WTC11 (cell line): ENCODE measurements around the gene KMT2D. TPM values are rescaled to one million over a fixed set of nuclear protein-coding genes. Genes with fewer than 3 reads are reported as not detected.

Source experiments
- ATAC-seq: fragments of 200-7000 bp; cut with Tn5 transposase; 2 replicates; pipeline ENCODE4 v1.10.0; 2021; ENCODE audit warnings: mild to moderate bottlenecking, moderate library complexity
- CTCF ChIA-PET: fragments of 300-600 bp; sonication (Branson Sonifier 250); formaldehyde crosslinking; loops from one replicate; lab custom pipeline; 2021; ENCODE audit warnings: antibody characterized with exemption; lab: Charles Lee
- POLR2A ChIA-PET: fragments of 350-600 bp; sonication (Branson Sonifier 250); formaldehyde crosslinking; loops from one replicate; lab custom pipeline; 2021; ENCODE audit warnings: antibody characterized with exemption; lab: Charles Lee
- DNase-seq: peaks from one replicate; pipeline ENCODE4 v3.0.0; 2021; ENCODE audit warnings: low spot score
- H3K27ac Mint-ChIP-seq: 2 replicates; pipeline ENCODE4 v1.8.0; 2021; ENCODE audit warnings: mixed read lengths
- H3K27me3 Mint-ChIP-seq: 2 replicates; pipeline ENCODE4 v1.8.0; 2021; ENCODE audit warnings: low read depth, mild to moderate bottlenecking, moderate library complexity, mixed read lengths
- H3K36me3 Mint-ChIP-seq: 2 replicates; pipeline ENCODE4 v1.8.0; 2021; ENCODE audit warnings: mixed read lengths
- H3K4me1 Mint-ChIP-seq: 2 replicates; pipeline ENCODE4 v1.8.0; 2022; ENCODE audit warnings: mixed read lengths
- H3K4me3 Mint-ChIP-seq: 2 replicates; pipeline ENCODE4 v1.8.0; 2021; ENCODE audit warnings: mild to moderate bottlenecking, moderate library complexity, mixed read lengths
- H3K9me3 Mint-ChIP-seq: 2 replicates; pipeline ENCODE4 v1.8.0; 2021; ENCODE audit warnings: mixed read lengths
- ATF2 ChIP-seq: sonication (generic); formaldehyde crosslinking; IDR thresholded peaks from 2 replicates; pipeline ENCODE4 v1.8.1; 2022; ENCODE audit warnings: low read depth, missing genetic modification reagents, borderline replicate concordance
- ATF3 ChIP-seq: sonication (generic); formaldehyde crosslinking; conservative IDR thresholded peaks from 2 replicates; pipeline ENCODE4 v1.8.1; 2022; ENCODE audit warnings: mild to moderate bottlenecking, missing genetic modification reagents
- CREM ChIP-seq: sonication (generic); formaldehyde crosslinking; IDR thresholded peaks from 2 replicates; pipeline ENCODE4 v1.8.1; 2022; ENCODE audit warnings: mild to moderate bottlenecking, missing genetic modification reagents, moderate library complexity
- CTCF ChIP-seq: fragments of 200-600 bp; IDR thresholded peaks from 2 replicates; pipeline ENCODE4 v1.8.0; 2022; ENCODE audit warnings: antibody characterized with exemption
- E2F5 ChIP-seq: sonication (generic); formaldehyde crosslinking; IDR thresholded peaks from 2 replicates; pipeline ENCODE4 v1.8.1; 2022; ENCODE audit warnings: mild to moderate bottlenecking, moderate library complexity, missing genetic modification reagents
- ELF4 ChIP-seq: sonication (generic); formaldehyde crosslinking; IDR thresholded peaks from 2 replicates; pipeline ENCODE4 v1.8.1; 2022; ENCODE audit warnings: low read depth, mild to moderate bottlenecking, moderate library complexity, missing genetic modification reagents
- ETV6 ChIP-seq: sonication (generic); formaldehyde crosslinking; IDR thresholded peaks from 2 replicates; pipeline ENCODE4 v1.8.1; 2022; ENCODE audit warnings: mild to moderate bottlenecking, missing genetic modification reagents
- FOXP4 ChIP-seq: sonication (generic); formaldehyde crosslinking; IDR thresholded peaks from 2 replicates; pipeline ENCODE4 v1.8.0; 2022; ENCODE audit warnings: mild to moderate bottlenecking, missing genetic modification reagents
- IRF1 ChIP-seq: sonication (generic); formaldehyde crosslinking; IDR thresholded peaks from 2 replicates; pipeline ENCODE4 v1.8.0; 2023; ENCODE audit warnings: missing genetic modification reagents
- KAT7 ChIP-seq: sonication (generic); formaldehyde crosslinking; IDR thresholded peaks from 2 replicates; pipeline ENCODE4 v1.8.1; 2023; ENCODE audit warnings: missing genetic modification reagents, mild to moderate bottlenecking, borderline replicate concordance
- NFATC4 ChIP-seq: fragments of 250-450 bp; sonication (Bioruptor Pico); IDR thresholded peaks from 2 replicates; pipeline ENCODE4 v1.9.0; 2021; ENCODE audit warnings: mild to moderate bottlenecking
- NFYB ChIP-seq: sonication (generic); formaldehyde crosslinking; conservative IDR thresholded peaks from 2 replicates; pipeline ENCODE4 v1.8.0; 2022; ENCODE audit warnings: low read depth, missing genetic modification reagents
- RORB ChIP-seq: fragments of 250-450 bp; sonication (Bioruptor Pico); IDR thresholded peaks from 2 replicates; pipeline ENCODE4 v1.9.0; 2021; ENCODE audit warnings: mild to moderate bottlenecking
- STAT6 ChIP-seq: sonication (generic); formaldehyde crosslinking; conservative IDR thresholded peaks from 2 replicates; pipeline ENCODE4 v1.8.1; 2023; ENCODE audit warnings: mild to moderate bottlenecking, low read depth, missing genetic modification reagents, moderate library complexity
- TEAD1 ChIP-seq: sonication (generic); formaldehyde crosslinking; IDR thresholded peaks from 2 replicates; pipeline ENCODE4 v1.8.0; 2022; ENCODE audit warnings: mild to moderate bottlenecking, missing genetic modification reagents
- ZNF121 ChIP-seq: sonication (generic); formaldehyde crosslinking; IDR thresholded peaks from 2 replicates; pipeline ENCODE4 v1.8.0; 2023; ENCODE audit warnings: missing genetic modification reagents
- ZNF263 ChIP-seq: sonication (generic); formaldehyde crosslinking; IDR thresholded peaks from 2 replicates; pipeline ENCODE4 v1.8.1; 2022; ENCODE audit warnings: low read depth, mild to moderate bottlenecking, moderate library complexity, missing genetic modification reagents
- ZNF317 ChIP-seq: sonication (generic); formaldehyde crosslinking; IDR thresholded peaks from 2 replicates; pipeline ENCODE4 v1.8.1; 2023; ENCODE audit warnings: low read depth, mild to moderate bottlenecking, moderate library complexity, missing genetic modification reagents, borderline replicate concordance
- ZNF416 ChIP-seq: fragments of 250-450 bp; sonication (Bioruptor Pico); IDR thresholded peaks from 2 replicates; pipeline ENCODE4 v1.9.0; 2021; ENCODE audit warnings: mild to moderate bottlenecking, inconsistent platforms
- total RNA-seq: library from RNA; stranded (reverse); gene quantifications from 3 replicates; pipeline ENCODE4 v1.2.3, GENCODE V29; 2021

KMT2D gene
- total RNA-seq, 1 experiment from 2014 or later: 101 TPM

- ChIA-PET CTCF (interaction anchor here (0.6 to 14.5 kb wide), 30 partner anchors 11 to 244 kb away, joined by 3 to 216 read pairs (median 4); partner anchors contain the start of genes LMBR1L, PRPH, RHEBL1 and TROAP), POLR2A (interaction anchor here (0.7 to 1.2 kb wide), 4 partner anchors 22 to 43 kb away, joined by 3 to 4 read pairs (median 4); partner anchors contain the start of gene TUBA1B)
- no peak overlapping the region for H3K4me3 Mint-ChIP-seq
Measured at GRCh38 chr12:49098703-49099102, 38.1 kb upstream of the KMT2D start.

GRCh38 chr12:49098035-49098451 lies 37.4 kb upstream of the KMT2D start:
- Mint-ChIP-seq H3K36me3 (peaks cover 29% of the 10 kb centered on the region), H3K9me3 (no peaks in the 10 kb centered on the region), H3K27me3 (peaks cover 29% of the 10 kb centered on the region), H3K27ac (no peak overlapping the region), H3K4me3 (no peak overlapping the region), H3K4me1 (peaks cover 21% of the 10 kb centered on the region)
- ChIA-PET POLR2A (interaction anchor here (1.0 kb wide), 2 partner anchors 23 to 34 kb away, joined by 3 to 4 read pairs; no protein-coding TSS in a partner anchor), CTCF (interaction anchor here (0.6 to 14.5 kb wide), 28 partner anchors 11 to 245 kb away, joined by 3 to 216 read pairs (median 4); partner anchors contain the start of genes LMBR1L, PRPH, RHEBL1 and TROAP)
- TF ChIP-seq CTCF: peak; percentile 92
- TF ChIP-seq ATF3 (CRISPR knock-in tag): no peak
- DNase-seq (peak; percentile 87), ATAC-seq (peak; percentile 73)

More at GRCh38 chr12:49098703-49099102, 38.1 kb upstream of the KMT2D start:
- DNase-seq: no peak
- Mint-ChIP-seq H3K27me3 (peaks cover 22% of the 10 kb centered on the region), H3K9me3 (no peaks in the 10 kb centered on the region), H3K4me1 (peaks cover 14% of the 10 kb centered on the region), H3K27ac (no peak overlapping the region), H3K36me3 (peaks cover 33% of the 10 kb centered on the region)
- no peak for TF ChIP-seq ZNF317
- peak; percentile 64; the same call in 1 of the 2 replicates for TF ChIP-seq ZNF121 (CRISPR knock-in tag)
- TF ChIP-seq KAT7 (CRISPR knock-in tag): no peak
- no peak for TF ChIP-seq IRF1 (CRISPR knock-in tag)
- no peak for TF ChIP-seq E2F5 (CRISPR knock-in tag)
- TF ChIP-seq ZNF263: no peak
- no peak for TF ChIP-seq FOXP4
- TF ChIP-seq ETV6 (CRISPR knock-in tag): no peak
- no peak for ATAC-seq

- Mint-ChIP-seq H3K36me3 (peaks cover 28% of the 10 kb centered on the region), H3K27me3 (peaks cover 35% of the 10 kb centered on the region), H3K4me1 (peaks cover 24% of the 10 kb centered on the region), H3K27ac (no peak overlapping the region), H3K9me3 (no peaks in the 10 kb centered on the region), H3K4me3 (no peak overlapping the region)
- DNase-seq (no peak), ATAC-seq (no peak)
- CTCF ChIA-PET: interaction anchor here (1.0 to 14.5 kb wide), 13 partner anchors 10 to 226 kb away, joined by 3 to 216 read pairs (median 5); partner anchors contain the start of genes LMBR1L and TROAP
- POLR2A ChIA-PET: no interaction called here
- no peak for TF ChIP-seq NFYB (CRISPR knock-in tag)
- TF ChIP-seq NFATC4 (CRISPR knock-in tag): no peak
- no peak for TF ChIP-seq RORB (CRISPR knock-in tag)
- no peak for TF ChIP-seq ELF4 (CRISPR knock-in tag)
- TF ChIP-seq STAT6 (CRISPR knock-in tag): no peak
- no peak for TF ChIP-seq ZNF416 (CRISPR knock-in tag)
- no peak for TF ChIP-seq ATF2
- no peak for TF ChIP-seq CREM
- TF ChIP-seq TEAD1 (CRISPR knock-in tag): no peak
- no peak for TF ChIP-seq CTCF
Measured at GRCh38 chr12:49097381-49097780, 36.8 kb upstream of the KMT2D start.
